Stimulated activated CD8-positive, alpha-beta memory T cell treated with anti-CD3 and anti-CD28 coated beads, Interleukin-4, amount 100 ng/mL, for 4 hours (primary cell): Measurements from ENCODE around the gene FHIT.

Source experiments
- DNase-seq, 2 donors: peaks; one replicate each; pipeline ENCODE4 v3.0.0-alpha.2; 2020; ENCODE audit warnings: low read depth in 2 of 2, low spot score in 1 of 2

FHIT gene

GRCh38 chr3:61251174-61251972, at the start of gene FHIT:
Gene FHIT (minus strand): TSS chr3:61251452.
- peak; percentile 70 to 74 for DNase-seq

GRCh38 chr3:61300786-61301185, 49.5 kb upstream of the FHIT start:
- no peak for DNase-seq

- DNase-seq = no peak
Observed at GRCh38 chr3:61300006-61300380, 48.7 kb upstream of the FHIT start.

GRCh38 chr3:61299343-61300005, 48.2 kb upstream of the FHIT start:
- DNase-seq = no peak

GRCh38 chr3:61297821-61298220, 46.6 kb upstream of the FHIT start:
- DNase-seq = no peak

GRCh38 chr3:61288446-61288845, 37.2 kb upstream of the FHIT start:
- no peak for DNase-seq

GRCh38 chr3:61283876-61284275, 32.6 kb upstream of the FHIT start:
- no peak for DNase-seq

GRCh38 chr3:61278713-61279112, 27.5 kb upstream of the FHIT start:
- DNase-seq = no peak

- DNase-seq = no peak
Observed at GRCh38 chr3:61277411-61277810, 26.2 kb upstream of the FHIT start.

- DNase-seq = no peak
Observed at GRCh38 chr3:61269435-61269834, 18.2 kb upstream of the FHIT start.

GRCh38 chr3:61268644-61269043, 17.4 kb upstream of the FHIT start:
- DNase-seq = no peak

GRCh38 chr3:61264281-61264680, 13.0 kb upstream of the FHIT start:
- no peak for DNase-seq

GRCh38 chr3:61257148-61257547, 5.9 kb upstream of the FHIT start:
- no peak for DNase-seq

- DNase-seq = no peak
Observed at GRCh38 chr3:61253756-61254155, 2.5 kb upstream of the FHIT start.

- DNase-seq = no peak
Observed at GRCh38 chr3:61252836-61253235, 1.6 kb upstream of the FHIT start.

GRCh38 chr3:61250784-61251173, 473 bp downstream of the FHIT start:
- DNase-seq = no peak

- no peak for DNase-seq
Observed at GRCh38 chr3:61248496-61248895, 2.8 kb downstream of the FHIT start.

GRCh38 chr3:61247191-61247590, 4.1 kb downstream of the FHIT start:
- DNase-seq = no peak

GRCh38 chr3:61239871-61240270, 11.4 kb downstream of the FHIT start:
- DNase-seq = no peak

GRCh38 chr3:61237858-61238257, 13.4 kb downstream of the FHIT start:
- DNase-seq = no peak

- DNase-seq = no peak
Observed at GRCh38 chr3:61236556-61236955, 14.7 kb downstream of the FHIT start.

- DNase-seq = no peak
Observed at GRCh38 chr3:61233746-61234145, 17.5 kb downstream of the FHIT start.

- no peak for DNase-seq
Observed at GRCh38 chr3:61231693-61232092, 19.6 kb downstream of the FHIT start.
